Sigmoid colon (tissue), 7 donors: Measurements from ENCODE around the gene SELPLG. TPM values are rescaled to one million over a fixed set of nuclear protein-coding genes. Genes with fewer than 3 reads are reported as not detected.

Source experiments
- DNase-seq: peaks from one replicate; pipeline ENCODE4 v3.0.0-alpha.2; 2019
- H3K27ac ChIP-seq, 4 donors: fragments of 200-600 bp; sonication (generic); one replicate each; pipeline ENCODE4 v1.5.1; 2016 to 2019; ENCODE audit warnings: mild to moderate bottlenecking in 1 of 4
- H3K27me3 ChIP-seq, 3 donors: fragments of 200-600 bp; sonication (generic); one replicate each; pipeline ENCODE4 v1.5.1; 2019; ENCODE audit warnings: mild to moderate bottlenecking in 1 of 3
- H3K36me3 ChIP-seq, 4 donors: fragments of 200-600 bp; sonication (generic); one replicate each; pipeline ENCODE4 v1.5.1; 2016 to 2019
- H3K4me1 ChIP-seq, 4 donors: fragments of 200-600 bp; sonication (generic); one replicate each; pipeline ENCODE4 v1.5.1; 2017 to 2019
- H3K4me3 ChIP-seq, 4 donors: fragments of 200-600 bp; sonication (generic); one replicate each; pipeline ENCODE4 v1.5.1; 2017 to 2019; ENCODE audit warnings: mild to moderate bottlenecking in 2 of 4, moderate library complexity in 1 of 4
- H3K9me3 ChIP-seq, 4 donors: fragments of 200-600 bp in 3 of 4; sonication (generic) in 3 of 4; one replicate each; pipeline versions ENCODE4 v1.5.1 to v1.6.1; 2013 to 2019
- EP300 ChIP-seq, 4 donors: sonication (generic); formaldehyde crosslinking; IDR thresholded peaks; one replicate each; pipeline ENCODE4 v1.6.1; 2017; ENCODE audit warnings: antibody characterized with exemption in 4 of 4
- POLR2A ChIP-seq, 2 donors: fragments of 450-650 bp; IDR thresholded peaks; one replicate each; pipeline ENCODE4 v1.6.1; 2016; ENCODE audit warnings: antibody characterized with exemption in 2 of 2, mild to moderate bottlenecking in 2 of 2, moderate library complexity in 2 of 2
- POLR2AphosphoS5 ChIP-seq, 4 donors: sonication (generic); formaldehyde crosslinking; IDR thresholded peaks; one replicate each; pipeline ENCODE4 v1.6.1; 2017; ENCODE audit warnings: antibody characterized with exemption in 4 of 4
- WGBS, 2 donors: extraction: QIAGEN DNeasy Blood & Tissue Kit; methylation state at CpG; one replicate each; pipeline ENCODE4 v1.1.7; 2013; 5-methylcytosine and 5-hydroxymethylcytosine counted together
- intact Hi-C: fragments of 100-400 bp; cut with DNase I; formaldehyde crosslinking; loops from one replicate; pipeline ENCODE4 v1.15.1; 2023
- polyA plus RNA-seq, 3 donors: library from polyadenylated mRNA; stranded (reverse); fragments of 200-250 nt; gene quantifications; one replicate each; pipeline ENCODE4 v1.2.3, GENCODE V29; 2013
- total RNA-seq, 4 donors: library from RNA; depleted of rRNA; stranded (reverse); fragments of >200 nt; gene quantifications; one replicate each; pipeline ENCODE4 v1.1.0, GENCODE V29; 2016
- TF ChIP-seq, protein P1 (sequence below), 4 experiments: fragments of 450-650 bp in 3 of 4; fragments of 200-600 bp in 1 of 4; IDR thresholded peaks; one replicate each; pipeline ENCODE4 v1.5.1; 2016 to 2019; ENCODE audit warnings: antibody characterized with exemption in 4 of 4, mild to moderate bottlenecking in 3 of 4, moderate library complexity in 2 of 4
- donor health status: healthy with polysubstance abuse.
- donor health status: Bipolar disorder and iron deficiency.
- donor health status: healthy.

SELPLG gene
- total and polyA plus RNA-seq, 7 donors, result 1.8 to 26.1 (median 6.7) TPM

DNA sequence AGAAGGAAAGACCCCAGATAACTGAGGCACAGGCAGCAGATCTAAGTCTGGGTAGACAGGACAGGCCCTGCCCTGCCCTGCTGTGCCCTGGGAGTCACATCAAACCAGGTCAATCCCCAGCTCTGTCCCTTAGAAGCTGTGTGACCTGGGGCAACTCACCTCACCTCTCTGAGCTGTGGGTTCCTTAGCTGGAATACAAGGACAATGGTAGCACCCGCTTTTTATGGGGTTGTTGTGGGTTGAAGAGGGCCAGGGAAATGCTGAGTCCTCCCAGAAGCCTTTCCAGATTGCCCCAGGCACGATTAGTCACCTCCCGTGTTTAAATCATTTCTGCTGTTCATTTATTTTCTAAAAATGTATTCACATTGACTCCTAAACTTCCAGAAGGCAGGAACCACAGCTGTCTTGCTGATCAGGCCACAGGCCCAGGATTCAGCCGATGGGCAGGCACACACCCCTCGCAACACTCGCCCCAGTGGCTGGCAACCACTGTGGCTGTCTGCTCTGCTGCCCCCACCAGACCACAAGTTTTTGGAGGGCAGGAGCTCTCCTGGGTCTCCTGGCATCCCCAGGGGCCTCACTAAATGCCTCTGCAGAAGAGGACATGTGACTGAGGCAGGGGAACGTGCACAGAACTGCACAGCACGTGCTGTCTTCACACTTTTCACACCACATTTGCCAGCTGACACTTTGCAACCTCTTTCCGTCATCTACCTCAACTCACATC is 3.0 kb downstream of the SELPLG start:
- 61 to 69% methylated on average over 9 of the region's 9 CpGs for WGBS, 2 donors
- DNase-seq, result no peak
- TF ChIP-seq POLR2A (IDR thresholded peaks at IDR 0.05), result no peak
- TF ChIP-seq, protein P1, sequence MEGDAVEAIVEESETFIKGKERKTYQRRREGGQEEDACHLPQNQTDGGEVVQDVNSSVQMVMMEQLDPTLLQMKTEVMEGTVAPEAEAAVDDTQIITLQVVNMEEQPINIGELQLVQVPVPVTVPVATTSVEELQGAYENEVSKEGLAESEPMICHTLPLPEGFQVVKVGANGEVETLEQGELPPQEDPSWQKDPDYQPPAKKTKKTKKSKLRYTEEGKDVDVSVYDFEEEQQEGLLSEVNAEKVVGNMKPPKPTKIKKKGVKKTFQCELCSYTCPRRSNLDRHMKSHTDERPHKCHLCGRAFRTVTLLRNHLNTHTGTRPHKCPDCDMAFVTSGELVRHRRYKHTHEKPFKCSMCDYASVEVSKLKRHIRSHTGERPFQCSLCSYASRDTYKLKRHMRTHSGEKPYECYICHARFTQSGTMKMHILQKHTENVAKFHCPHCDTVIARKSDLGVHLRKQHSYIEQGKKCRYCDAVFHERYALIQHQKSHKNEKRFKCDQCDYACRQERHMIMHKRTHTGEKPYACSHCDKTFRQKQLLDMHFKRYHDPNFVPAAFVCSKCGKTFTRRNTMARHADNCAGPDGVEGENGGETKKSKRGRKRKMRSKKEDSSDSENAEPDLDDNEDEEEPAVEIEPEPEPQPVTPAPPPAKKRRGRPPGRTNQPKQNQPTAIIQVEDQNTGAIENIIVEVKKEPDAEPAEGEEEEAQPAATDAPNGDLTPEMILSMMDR (IDR thresholded peaks at IDR 0.05), result no peak
- TF ChIP-seq POLR2AphosphoS5 (IDR thresholded peaks at IDR 0.05), result peak in 1 of 4 donors; percentile 8
- no peak for TF ChIP-seq EP300 (IDR thresholded peaks at IDR 0.05)
- Histone ChIP-seq H3K4me3 (no peak overlapping the region), H3K4me1 (peaks cover 0 to 46% (median 25%) of the 10 kb centered on the region in 4 donors), H3K9me3 (no peaks in the 10 kb centered on the region), H3K27me3 (no peaks in the 10 kb centered on the region), H3K27ac (peak overlapping the region in 3 of 4 donors; percentile 16 to 66 (median 41)), H3K36me3 (no peaks in the 10 kb centered on the region)
- intact Hi-C loops, result loop anchor here (10.0 kb wide), 1 partner anchor 464 kb away; the partner anchor contains the start of genes ALKBH2 and UNG

DNA sequence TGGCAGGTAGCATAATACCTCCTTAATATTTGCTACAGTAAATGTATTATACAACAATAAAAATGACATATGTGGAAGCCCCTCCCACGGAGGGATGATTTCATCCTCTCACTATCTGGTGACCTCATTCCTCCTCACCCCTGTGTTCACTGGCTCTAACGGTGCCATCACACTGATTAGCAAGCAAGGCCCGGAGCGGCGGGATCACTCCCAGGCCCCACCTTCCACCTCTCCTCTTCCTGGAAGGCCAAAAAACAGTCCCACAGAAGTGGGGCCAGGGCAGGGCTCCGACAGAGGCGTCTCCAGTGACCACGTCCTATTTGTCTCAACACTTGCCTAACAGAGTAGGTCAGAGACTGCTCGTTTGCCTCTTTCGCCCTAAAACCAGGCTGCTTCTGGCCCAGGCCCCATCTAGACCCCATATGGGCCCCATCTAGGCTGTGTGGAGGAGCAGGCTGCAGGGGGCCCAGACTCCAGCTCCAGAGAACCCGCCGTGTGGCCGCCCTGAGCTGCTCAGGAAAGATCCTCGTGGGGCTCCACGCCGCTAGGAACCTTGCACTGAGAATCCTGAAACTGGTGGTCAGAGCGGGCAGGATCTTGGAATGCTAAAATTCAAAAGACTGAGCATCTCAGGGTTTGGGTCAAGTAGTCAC is 3.7 kb downstream of the SELPLG start:
- no peak for DNase-seq
- intact Hi-C loops, result loop anchor here (10.0 kb wide), 1 partner anchor 465 kb away; the partner anchor contains the start of genes ALKBH2 and UNG
- peak overlapping the region in 3 of 4 donors; percentile 16 to 66 (median 41) for H3K27ac ChIP-seq
- 64 to 69% methylated on average over 17 of the region's 17 CpGs for WGBS, 2 donors
- H3K9me3 ChIP-seq, result no peaks in the 10 kb centered on the region
- H3K4me3 ChIP-seq, result no peak overlapping the region
- H3K27me3 ChIP-seq, result no peaks in the 10 kb centered on the region
- TF ChIP-seq POLR2A (IDR thresholded peaks at IDR 0.05), result no peak
- TF ChIP-seq, protein P1 (IDR thresholded peaks at IDR 0.05), result no peak
- TF ChIP-seq EP300 (IDR thresholded peaks at IDR 0.05), result no peak
- TF ChIP-seq POLR2AphosphoS5 (IDR thresholded peaks at IDR 0.05), result no peak
- no peaks in the 10 kb centered on the region for H3K36me3 ChIP-seq
- H3K4me1 ChIP-seq, result peaks cover 0 to 39% (median 18%) of the 10 kb centered on the region in 4 donors

DNA sequence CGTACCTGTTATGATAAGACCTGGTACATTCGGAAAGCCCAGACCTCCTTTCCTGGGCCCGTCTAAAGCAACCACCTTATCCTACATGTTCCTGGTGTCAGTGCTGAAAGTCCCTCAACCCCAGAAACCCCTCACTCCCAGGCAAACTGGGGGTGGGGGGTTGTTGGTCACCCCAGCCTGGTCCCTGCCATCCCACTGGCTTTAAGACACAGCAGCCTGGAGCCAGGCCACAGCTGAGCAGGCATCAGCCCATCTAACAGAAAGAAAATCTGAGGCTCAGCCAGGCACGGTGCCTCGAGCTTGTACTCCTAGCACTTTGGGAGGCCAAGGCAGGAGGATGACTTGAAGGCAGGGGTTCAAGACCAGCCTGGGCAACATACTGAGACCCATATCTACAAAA is 4.5 kb downstream of the SELPLG start:
- Histone ChIP-seq H3K36me3 (no peaks in the 10 kb centered on the region), H3K9me3 (no peaks in the 10 kb centered on the region), H3K27ac (peak overlapping the region in 2 of 4 donors; percentile 59 to 66), H3K27me3 (no peaks in the 10 kb centered on the region), H3K4me1 (peaks cover 0 to 39% (median 18%) of the 10 kb centered on the region in 4 donors), H3K4me3 (peak overlapping the region in 1 of 4 donors; percentile 10)
- intact Hi-C loops, result no loop called here
- DNase-seq, result no peak
- TF ChIP-seq, protein P1 (IDR thresholded peaks at IDR 0.05), result no peak
- TF ChIP-seq EP300 (IDR thresholded peaks at IDR 0.05), result no peak
- no peak for TF ChIP-seq POLR2AphosphoS5 (IDR thresholded peaks at IDR 0.05)
- no peak for TF ChIP-seq POLR2A (IDR thresholded peaks at IDR 0.05)
- 75 to 83% methylated on average over 5 of the region's 5 CpGs for WGBS, 2 donors

DNA sequence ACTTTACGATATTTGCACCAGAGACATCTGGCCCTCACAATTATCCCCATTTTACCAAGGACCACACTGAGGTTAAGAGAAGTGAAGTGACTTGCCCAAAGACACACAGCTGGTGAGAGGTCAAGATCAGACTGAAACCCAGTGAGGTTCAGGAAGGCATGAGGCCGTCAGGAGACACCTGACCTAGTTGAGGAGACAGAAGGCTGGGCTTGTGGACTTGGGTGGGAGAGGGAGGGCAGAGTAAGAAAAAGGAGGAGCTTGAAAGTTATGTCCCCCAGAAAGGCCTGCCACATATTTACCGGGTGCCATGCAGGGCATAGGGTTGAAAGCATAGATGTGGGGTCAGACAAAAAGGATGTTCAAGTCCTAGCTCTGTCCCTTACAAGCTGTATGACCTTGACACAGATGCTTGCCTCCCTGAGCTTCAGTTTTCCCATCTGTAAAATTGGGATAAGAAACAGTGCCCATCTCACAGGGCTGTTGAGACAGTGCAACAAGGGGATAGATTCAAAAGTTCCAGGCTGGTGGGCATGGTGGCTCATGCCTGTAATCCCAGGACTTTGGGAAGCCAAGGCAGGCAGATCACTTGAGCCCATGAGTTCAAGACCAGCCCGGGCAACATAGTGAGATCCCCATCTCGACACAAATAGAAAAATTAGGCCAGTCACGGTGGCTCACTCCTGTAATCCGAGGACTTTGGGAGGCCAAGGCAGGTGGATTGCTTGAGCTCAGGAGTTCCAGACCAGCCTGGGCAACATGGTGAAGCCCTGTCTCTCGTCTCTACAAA is 6.4 kb downstream of the SELPLG start:
- H3K36me3 ChIP-seq, result no peaks in the 10 kb centered on the region
- peaks cover 0 to 39% (median 18%) of the 10 kb centered on the region in 4 donors for H3K4me1 ChIP-seq
- no peak overlapping the region for H3K27ac ChIP-seq
- no peak for DNase-seq
- H3K4me3 ChIP-seq, result no peak overlapping the region
- no peaks in the 10 kb centered on the region for H3K9me3 ChIP-seq
- no peak for TF ChIP-seq POLR2A (IDR thresholded peaks at IDR 0.05)
- TF ChIP-seq POLR2AphosphoS5 (IDR thresholded peaks at IDR 0.05), result no peak
- TF ChIP-seq, protein P1 (IDR thresholded peaks at IDR 0.05), result no peak
- TF ChIP-seq EP300 (IDR thresholded peaks at IDR 0.05), result no peak
- WGBS, 2 donors, result 91 to 94% methylated on average over 8 of the region's 8 CpGs
- no peaks in the 10 kb centered on the region for H3K27me3 ChIP-seq
- intact Hi-C loops, result no loop called here
